ENCODE data around the gene ABCC8. TPM values are rescaled to one million over a fixed set of nuclear protein-coding genes. Genes with fewer than 3 reads are reported as not detected.

The ABCC8 gene
- total and polyA plus RNA-seq, 2 donors (not counting 1 experiment from before 2014, with no cell fraction given), result 0.03 to 0.17 TPM

- Histone ChIP-seq H3K36me3 (replicated peaks in 1 of 2; ENCODE audit: control extremely low read depth in 1 of 2, control insufficient read depth in 1 of 2, extremely low read depth in 1 of 2, insufficient read depth in 2 of 2, low read length in 1 of 2) (no peaks in the 10 kb centered on the region), H3K4me1 (ENCODE audit: control insufficient read depth in 2 of 2, insufficient read depth in 2 of 2, low read length in 2 of 2) (peaks cover 0 to 1% of the 10 kb centered on the region in 2 donors), H3K9ac (ENCODE audit: low read length) (no peak overlapping the region), H4K20me1 (ENCODE audit: control insufficient read depth, insufficient read depth, low read length, poor library complexity, severe bottlenecking) (no peaks in the 10 kb centered on the region), H3K4me2 (replicated peaks; ENCODE audit: low read depth, low read length, poor library complexity, severe bottlenecking) (no peak overlapping the region), H2AFZ (ENCODE audit: insufficient read depth, low read depth, low read length, poor library complexity, severe bottlenecking) (no peak overlapping the region), H3K27ac (ENCODE audit: low read length in 2 of 2) (no peak overlapping the region), H3K4me3 (ENCODE audit: control extremely low read depth in 1 of 5, extremely low read depth in 1 of 5, insufficient read depth in 1 of 5, low read depth in 2 of 5, low read length in 4 of 5) (no peak overlapping the region), H3K27me3 (replicated peaks in 1 of 4; ENCODE audit: control extremely low read depth in 1 of 4, control insufficient read depth in 3 of 4, insufficient read depth in 4 of 4, low read length in 3 of 4) (no peaks in the 10 kb centered on the region), H3K9me3 (ENCODE audit: control extremely low read depth in 1 of 3, control insufficient read depth in 2 of 3, insufficient read depth in 1 of 3, low read length in 2 of 3) (peaks cover 0 to 2% (median 0%) of the 10 kb centered on the region in 3 donors), H3K79me2 (ENCODE audit: control insufficient read depth, insufficient read depth, low read length) (no peaks in the 10 kb centered on the region)
- no peaks in the 10 kb centered on the region for H3K9me3 Mint-ChIP-seq (ENCODE audit: insufficient read depth)
- intact Hi-C loops (cut with micrococcal nuclease), result no loop called here
- H3K4me3 Mint-ChIP-seq, result no peak overlapping the region
- H3K27ac Mint-ChIP-seq, result no peak overlapping the region
- no peak for ATAC-seq (ENCODE audit: low read depth)
- ChIA-PET CTCF (no interaction called here), POLR2A (no interaction called here)
- no peaks in the 10 kb centered on the region for H3K27me3 Mint-ChIP-seq
- 97% methylated on average over 13 of the region's 13 CpGs for WGBS (ENCODE audit: insufficient coverage)
- TF ChIP-seq EZH2 (IDR thresholded peaks at IDR 0.05; ENCODE audit: borderline replicate concordance, insufficient read depth, low read depth, low read length, poor library complexity, severe bottlenecking) (no peak), CTCF (IDR thresholded peaks at IDR 0.05) (no peak)
- DNase-seq, result no peak
- peaks cover 4% of the 10 kb centered on the region for H3K4me1 Mint-ChIP-seq
Observed at GRCh38 chr11:17406818-17407149, 69.9 kb downstream of the ABCC8 start.

GRCh38 chr11:17406082-17406817, 70.4 kb downstream of the ABCC8 start:
- WGBS (ENCODE audit: insufficient coverage), result 94% methylated on average over 7 of the region's 8 CpGs
- H3K27me3 Mint-ChIP-seq, result no peaks in the 10 kb centered on the region
- H3K4me1 Mint-ChIP-seq, result peaks cover 4% of the 10 kb centered on the region
- H3K4me3 Mint-ChIP-seq, result no peak overlapping the region
- H4K20me1 ChIP-seq (ENCODE audit: control insufficient read depth, insufficient read depth, low read length, poor library complexity, severe bottlenecking), result no peaks in the 10 kb centered on the region
- H3K9ac ChIP-seq (ENCODE audit: low read length), result no peak overlapping the region
- H3K4me3 ChIP-seq (ENCODE audit: control extremely low read depth in 1 of 5, extremely low read depth in 1 of 5, insufficient read depth in 1 of 5, low read depth in 2 of 5, low read length in 4 of 5), result no peak overlapping the region
- no peak for DNase-seq
- POLR2A ChIA-PET, result interaction anchor here (0.6 kb wide), 1 partner anchor 16 kb away, joined by 3 read pairs; no protein-coding TSS in a partner anchor
- peaks cover 0 to 2% (median 0%) of the 10 kb centered on the region in 3 donors for H3K9me3 ChIP-seq (ENCODE audit: control extremely low read depth in 1 of 3, control insufficient read depth in 2 of 3, insufficient read depth in 1 of 3, low read length in 2 of 3)
- H3K36me3 ChIP-seq (replicated peaks in 1 of 2; ENCODE audit: control extremely low read depth in 1 of 2, control insufficient read depth in 1 of 2, extremely low read depth in 1 of 2, insufficient read depth in 2 of 2, low read length in 1 of 2), result no peaks in the 10 kb centered on the region
- intact Hi-C loops (cut with micrococcal nuclease), result no loop called here
- CTCF ChIA-PET, result no interaction called here
- H3K9me3 Mint-ChIP-seq (ENCODE audit: insufficient read depth), result no peaks in the 10 kb centered on the region
- no peak for TF ChIP-seq EZH2 (IDR thresholded peaks at IDR 0.05; ENCODE audit: borderline replicate concordance, insufficient read depth, low read depth, low read length, poor library complexity, severe bottlenecking)
- peaks cover 0 to 7% of the 10 kb centered on the region in 2 donors for H3K4me1 ChIP-seq (ENCODE audit: control insufficient read depth in 2 of 2, insufficient read depth in 2 of 2, low read length in 2 of 2)
- H3K27ac Mint-ChIP-seq, result no peak overlapping the region
- no peak overlapping the region for H3K4me2 ChIP-seq (replicated peaks; ENCODE audit: low read depth, low read length, poor library complexity, severe bottlenecking)
- H3K79me2 ChIP-seq (ENCODE audit: control insufficient read depth, insufficient read depth, low read length), result no peaks in the 10 kb centered on the region
- no peaks in the 10 kb centered on the region for H3K27me3 ChIP-seq (replicated peaks in 1 of 4; ENCODE audit: control extremely low read depth in 1 of 4, control insufficient read depth in 3 of 4, insufficient read depth in 4 of 4, low read length in 3 of 4)
- no peak overlapping the region for H3K27ac ChIP-seq (ENCODE audit: low read length in 2 of 2)
- H2AFZ ChIP-seq (ENCODE audit: insufficient read depth, low read depth, low read length, poor library complexity, severe bottlenecking), result no peak overlapping the region
- no peak for ATAC-seq (ENCODE audit: low read depth)

Data from B cell (primary cell).